Esophagus squamous epithelium (tissue), 5 donors: ENCODE data around the gene KBTBD12. TPM values are rescaled to one million over a fixed set of nuclear protein-coding genes. Genes with fewer than 3 reads are reported as not detected.

Source experiments
- DNase-seq: peaks from one replicate; lab custom pipeline; 2025; lab: John Stamatoyannopoulos, UW
- H3K27ac ChIP-seq, 4 donors: fragments of 200-600 bp; sonication (generic); one replicate each; pipeline ENCODE4 v1.5.1; 2016 to 2019; ENCODE audit warnings: mild to moderate bottlenecking in 1 of 4
- H3K27me3 ChIP-seq, 4 donors: fragments of 200-600 bp; sonication (generic); 1 replicate in 3 of 4; 2 replicates in 1 of 4; pipeline versions ENCODE4 v1.5.1 to v1.6.0; 2017 to 2021; ENCODE audit warnings: antibody characterized with exemption in 1 of 4
- H3K36me3 ChIP-seq, 3 donors: fragments of 200-600 bp; sonication (generic); one replicate each; pipeline ENCODE4 v1.5.1; 2016 to 2019
- H3K4me1 ChIP-seq, 3 donors: fragments of 200-600 bp; sonication (generic); one replicate each; pipeline ENCODE4 v1.5.1; 2017 to 2019
- H3K4me3 ChIP-seq, 4 donors: fragments of 200-600 bp; sonication (generic); 1 replicate in 3 of 4; 2 replicates in 1 of 4; pipeline ENCODE4 v1.5.1; 2016 to 2019; ENCODE audit warnings: mild to moderate bottlenecking in 2 of 4, moderate library complexity in 1 of 4
- H3K9me3 ChIP-seq, 3 donors: fragments of 200-600 bp; sonication (generic); one replicate each; pipeline ENCODE4 v1.5.1; 2016 to 2019
- CTCF ChIP-seq, 6 experiments: fragments of 450-650 bp in 4 of 6; fragments of 200-600 bp in 2 of 6; sonication (generic) in 2 of 6; IDR thresholded peaks; one replicate each; pipeline ENCODE4 v1.5.1; 2016 to 2019; ENCODE audit warnings: antibody characterized with exemption in 6 of 6, mild to moderate bottlenecking in 4 of 6, moderate library complexity in 4 of 6
- POLR2A ChIP-seq, 4 donors: fragments of 450-650 bp; IDR thresholded peaks; one replicate each; pipeline ENCODE4 v1.6.1; 2017; ENCODE audit warnings: antibody characterized with exemption in 4 of 4, mild to moderate bottlenecking in 4 of 4, moderate library complexity in 3 of 4
- WGBS, 2 donors: methylation state at CpG; one replicate each; pipeline ENCODE4 v1.1.5; 2018; 5-methylcytosine and 5-hydroxymethylcytosine counted together
- intact Hi-C: fragments of 100-400 bp; cut with DNase I; formaldehyde crosslinking; loops from one replicate; pipeline ENCODE4 v1.15.0; 2022
- total RNA-seq, 4 donors: library from RNA; depleted of rRNA; stranded (reverse); fragments of >200 nt; gene quantifications; one replicate each; pipeline ENCODE4 v1.1.0, GENCODE V29; 2016
- donor health status: DM: yes; HTN: yes; CAD: no.

Gene KBTBD12
- total RNA-seq, 4 donors from 2014 or later, result 0.38 TPM; not detected in 2

GRCh38 chr3:127981097-127981496, 66.1 kb downstream of the KBTBD12 start:
- no peak for DNase-seq
- Histone ChIP-seq H3K36me3 (no peaks in the 10 kb centered on the region), H3K4me1 (no peaks in the 10 kb centered on the region), H3K27ac (no peak overlapping the region), H3K27me3 (peaks cover 0 to 5% (median 0%) of the 10 kb centered on the region in 4 donors), H3K9me3 (no peaks in the 10 kb centered on the region), H3K4me3 (no peak overlapping the region)
- intact Hi-C loops, result no loop called here
- TF ChIP-seq CTCF (IDR thresholded peaks at IDR 0.05) (no peak), POLR2A (IDR thresholded peaks at IDR 0.05) (no peak)

GRCh38 chr3:127982155-127982554, 67.1 kb downstream of the KBTBD12 start:
- Histone ChIP-seq H3K4me3 (no peak overlapping the region), H3K27me3 (no peaks in the 10 kb centered on the region), H3K36me3 (no peaks in the 10 kb centered on the region), H3K9me3 (no peaks in the 10 kb centered on the region), H3K4me1 (no peaks in the 10 kb centered on the region), H3K27ac (no peak overlapping the region)
- WGBS, 2 donors, result 71 to 83% methylated on average over 2 to 3 of the region's 3 CpGs
- intact Hi-C loops, result no loop called here
- TF ChIP-seq POLR2A (IDR thresholded peaks at IDR 0.05) (no peak), CTCF (IDR thresholded peaks at IDR 0.05) (no peak)
- DNase-seq, result no peak

- Histone ChIP-seq H3K4me3 (no peak overlapping the region), H3K4me1 (no peaks in the 10 kb centered on the region), H3K9me3 (no peaks in the 10 kb centered on the region), H3K27me3 (no peaks in the 10 kb centered on the region), H3K27ac (no peak overlapping the region), H3K36me3 (no peaks in the 10 kb centered on the region)
- intact Hi-C loops, result no loop called here
- 80 to 85% methylated on average over 4 to 8 of the region's 8 CpGs for WGBS, 2 donors
- TF ChIP-seq POLR2A (IDR thresholded peaks at IDR 0.05) (no peak), CTCF (IDR thresholded peaks at IDR 0.05) (no peak)
- no peak for DNase-seq
Observed at GRCh38 chr3:127984241-127984975, 69.4 kb downstream of the KBTBD12 start.

GRCh38 chr3:127985216-127985615, 70.2 kb downstream of the KBTBD12 start:
- Histone ChIP-seq H3K9me3 (no peaks in the 10 kb centered on the region), H3K36me3 (no peaks in the 10 kb centered on the region), H3K27me3 (no peaks in the 10 kb centered on the region), H3K4me3 (no peak overlapping the region), H3K4me1 (no peaks in the 10 kb centered on the region), H3K27ac (no peak overlapping the region)
- intact Hi-C loops, result no loop called here
- DNase-seq, result no peak
- TF ChIP-seq CTCF (IDR thresholded peaks at IDR 0.05) (no peak), POLR2A (IDR thresholded peaks at IDR 0.05) (no peak)
- 87 to 97% methylated on average over 3 to 4 of the region's 4 CpGs for WGBS, 2 donors

GRCh38 chr3:127985655-127986225, 70.7 kb downstream of the KBTBD12 start:
- H3K4me1 ChIP-seq, result no peaks in the 10 kb centered on the region
- no peak overlapping the region for H3K4me3 ChIP-seq
- WGBS, 2 donors, result 89 to 97% methylated on average over 6 to 13 of the region's 13 CpGs
- H3K9me3 ChIP-seq, result no peaks in the 10 kb centered on the region
- TF ChIP-seq POLR2A (IDR thresholded peaks at IDR 0.05), result no peak
- no peak for TF ChIP-seq CTCF (IDR thresholded peaks at IDR 0.05)
- no peak overlapping the region for H3K27ac ChIP-seq
- intact Hi-C loops, result no loop called here
- H3K27me3 ChIP-seq, result no peaks in the 10 kb centered on the region
- H3K36me3 ChIP-seq, result no peaks in the 10 kb centered on the region
- no peak for DNase-seq
